Body of pancreas (tissue), 4 donors: Measurements from ENCODE around the gene ARHGAP9. TPM values are rescaled to one million over a fixed set of nuclear protein-coding genes. Genes with fewer than 3 reads are reported as not detected.

ENCODE experiments used
- ATAC-seq: fragments of 150-250 bp; one replicate; pipeline ENCODE4 v1.9.1; 2016
- DNase-seq, 4 donors: peaks; one replicate each; pipeline ENCODE4 v3.0.0-alpha.2; 2019
- H3K27ac ChIP-seq, 4 donors: fragments of 200-600 bp; sonication (generic); 1 replicate in 3 of 4; 2 replicates in 1 of 4; pipeline versions ENCODE4 v1.5.1 to v1.6.1; 2016 to 2019; ENCODE audit warnings: mild to moderate bottlenecking in 1 of 4, mixed read lengths in 1 of 4, moderate library complexity in 1 of 4
- H3K27me3 ChIP-seq, 2 donors: fragments of 200-600 bp; sonication (generic); one replicate each; pipeline ENCODE4 v1.6.0; 2016; ENCODE audit warnings: mild to moderate bottlenecking in 1 of 2
- H3K36me3 ChIP-seq, 2 donors: fragments of 200-600 bp; sonication (generic); replicated peaks in 1 of 2; 2 replicates each; pipeline ENCODE4 v1.5.1; 2016; ENCODE audit warnings: low read depth in 2 of 2; ENCODE audit not compliant: insufficient read depth in 1 of 2
- H3K4me1 ChIP-seq: fragments of 200-600 bp; sonication (generic); one replicate; pipeline ENCODE4 v1.6.0; 2016
- H3K4me3 ChIP-seq, 2 donors: fragments of 200-600 bp; sonication (generic); 1 replicate in 1 of 2; 2 replicates in 1 of 2; pipeline ENCODE4 v1.5.1; 2016 to 2019
- H3K9me3 ChIP-seq, 3 donors: fragments of 200-600 bp; sonication (generic); 1 replicate in 2 of 3; 2 replicates in 1 of 3; pipeline ENCODE4 v1.5.1; 2016
- POLR2A ChIP-seq, 3 donors: fragments of 450-650 bp; IDR thresholded peaks; one replicate each; pipeline ENCODE4 v1.6.1; 2016; ENCODE audit warnings: antibody characterized with exemption in 3 of 3, mild to moderate bottlenecking in 2 of 3
- WGBS, 2 donors: methylation state at CpG; one replicate each; pipeline ENCODE4 v1.1.5; 2017; 5-methylcytosine and 5-hydroxymethylcytosine counted together
- intact Hi-C: fragments of 100-400 bp; cut with DNase I; formaldehyde crosslinking; loops from one replicate; pipeline ENCODE4 v1.15.1; 2023
- total RNA-seq, 2 donors: library from RNA; depleted of rRNA; stranded (reverse); fragments of >200 nt; gene quantifications; one replicate each; pipeline ENCODE4 v1.1.0, GENCODE V29; 2016
- TF ChIP-seq, protein P1 (sequence below), 7 experiments: fragments of 450-650 bp in 4 of 7; fragments of 200-600 bp in 3 of 7; sonication (generic) in 3 of 7; IDR thresholded peaks; one replicate each; pipeline ENCODE4 v1.5.1; 2016 to 2019; ENCODE audit warnings: antibody characterized with exemption in 7 of 7

ARHGAP9 gene
- total RNA-seq, 2 donors from 2014 or later: 18.9 TPM; not detected in 1

DNA sequence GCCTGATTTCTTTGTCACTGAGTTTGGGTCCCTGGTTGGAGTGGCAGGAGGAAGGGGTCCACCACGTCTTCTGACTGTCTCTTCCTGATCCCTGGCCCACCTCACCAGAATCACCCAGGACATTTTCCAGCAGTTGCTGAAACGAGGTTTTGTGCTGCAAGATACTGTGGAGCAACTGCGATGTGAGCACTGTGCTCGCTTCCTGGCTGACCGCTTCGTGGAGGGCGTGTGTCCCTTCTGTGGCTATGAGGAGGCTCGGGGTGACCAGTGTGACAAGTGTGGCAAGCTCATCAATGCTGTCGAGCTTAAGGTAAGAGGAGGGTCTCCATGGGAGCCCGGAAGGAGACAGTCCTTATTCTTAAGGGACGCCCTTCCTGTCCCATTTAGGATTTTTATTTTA, 20.5 kb upstream of the ARHGAP9 start:
- no peak for ATAC-seq

DNA sequence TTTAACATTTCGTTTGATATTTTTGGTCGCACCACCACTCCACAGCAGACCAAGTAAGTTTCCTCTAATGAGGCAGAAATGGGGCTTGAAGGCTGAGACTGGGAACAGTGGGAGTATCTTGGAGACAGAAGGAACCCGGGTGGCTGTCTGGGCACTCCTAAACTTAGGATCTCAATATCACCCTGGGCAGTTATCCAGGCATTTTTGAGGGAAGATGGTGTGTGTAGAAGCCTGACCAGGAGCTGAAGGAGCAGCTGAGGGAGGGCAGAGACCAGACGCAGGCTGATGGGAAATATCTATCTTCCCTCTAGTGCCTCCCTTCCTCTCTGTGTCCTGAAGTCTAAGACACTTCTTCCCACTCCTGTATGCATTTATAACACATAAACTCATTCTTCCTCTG, 18.9 kb upstream of the ARHGAP9 start:
- Histone ChIP-seq H3K9me3 (no peaks in the 10 kb centered on the region), H3K4me3 (no peak overlapping the region), H3K27me3 (no peaks in the 10 kb centered on the region), H3K27ac (no peak overlapping the region), H3K36me3 (peaks cover 0 to 23% of the 10 kb centered on the region in 2 donors), H3K4me1 (no peaks in the 10 kb centered on the region)
- ATAC-seq (no peak), DNase-seq (no peak)
- no peak for TF ChIP-seq POLR2A (IDR thresholded peaks at IDR 0.05)
- TF ChIP-seq, protein P1, sequence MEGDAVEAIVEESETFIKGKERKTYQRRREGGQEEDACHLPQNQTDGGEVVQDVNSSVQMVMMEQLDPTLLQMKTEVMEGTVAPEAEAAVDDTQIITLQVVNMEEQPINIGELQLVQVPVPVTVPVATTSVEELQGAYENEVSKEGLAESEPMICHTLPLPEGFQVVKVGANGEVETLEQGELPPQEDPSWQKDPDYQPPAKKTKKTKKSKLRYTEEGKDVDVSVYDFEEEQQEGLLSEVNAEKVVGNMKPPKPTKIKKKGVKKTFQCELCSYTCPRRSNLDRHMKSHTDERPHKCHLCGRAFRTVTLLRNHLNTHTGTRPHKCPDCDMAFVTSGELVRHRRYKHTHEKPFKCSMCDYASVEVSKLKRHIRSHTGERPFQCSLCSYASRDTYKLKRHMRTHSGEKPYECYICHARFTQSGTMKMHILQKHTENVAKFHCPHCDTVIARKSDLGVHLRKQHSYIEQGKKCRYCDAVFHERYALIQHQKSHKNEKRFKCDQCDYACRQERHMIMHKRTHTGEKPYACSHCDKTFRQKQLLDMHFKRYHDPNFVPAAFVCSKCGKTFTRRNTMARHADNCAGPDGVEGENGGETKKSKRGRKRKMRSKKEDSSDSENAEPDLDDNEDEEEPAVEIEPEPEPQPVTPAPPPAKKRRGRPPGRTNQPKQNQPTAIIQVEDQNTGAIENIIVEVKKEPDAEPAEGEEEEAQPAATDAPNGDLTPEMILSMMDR (IDR thresholded peaks at IDR 0.05): no peak
- intact Hi-C loops: no loop called here
- 96 to 97% methylated on average over 4 of the region's 4 CpGs for WGBS, 2 donors

More for the DNA sequence above, 20.5 kb upstream of the ARHGAP9 start:
- WGBS, 2 donors: 92 to 94% methylated on average over 11 of the region's 11 CpGs
- no peak for DNase-seq
- no peaks in the 10 kb centered on the region for H3K27me3 ChIP-seq
- no peaks in the 10 kb centered on the region for H3K9me3 ChIP-seq
- peaks cover 0 to 29% of the 10 kb centered on the region in 2 donors for H3K36me3 ChIP-seq
- no peak overlapping the region for H3K27ac ChIP-seq
- TF ChIP-seq POLR2A (IDR thresholded peaks at IDR 0.05): no peak
- TF ChIP-seq, protein P1 (IDR thresholded peaks at IDR 0.05): no peak
- no peak overlapping the region for H3K4me3 ChIP-seq
- no peaks in the 10 kb centered on the region for H3K4me1 ChIP-seq
- intact Hi-C loops: no loop called here

DNA sequence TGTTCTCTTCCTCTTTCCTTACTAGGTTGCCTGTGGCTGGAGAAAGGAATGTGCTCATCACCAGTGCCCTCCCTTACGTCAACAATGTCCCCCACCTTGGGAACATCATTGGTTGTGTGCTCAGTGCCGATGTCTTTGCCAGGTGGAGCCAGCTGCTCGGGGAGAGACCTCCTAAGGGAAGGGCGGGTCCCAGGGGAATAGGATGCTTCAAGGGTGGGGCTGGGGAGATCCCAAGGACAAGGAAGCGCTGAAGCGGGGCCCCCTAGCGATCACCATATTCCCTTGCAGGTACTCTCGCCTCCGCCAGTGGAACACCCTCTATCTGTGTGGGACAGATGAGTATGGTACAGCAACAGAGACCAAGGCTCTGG, 18.5 kb upstream of the ARHGAP9 start:
- ATAC-seq: no peak
- intact Hi-C loops: no loop called here
- TF ChIP-seq, protein P1 (IDR thresholded peaks at IDR 0.05): no peak
- no peak for TF ChIP-seq POLR2A (IDR thresholded peaks at IDR 0.05)
- DNase-seq: no peak
- no peaks in the 10 kb centered on the region for H3K4me1 ChIP-seq
- H3K9me3 ChIP-seq: no peaks in the 10 kb centered on the region
- H3K27me3 ChIP-seq: no peaks in the 10 kb centered on the region
- no peak overlapping the region for H3K27ac ChIP-seq
- H3K36me3 ChIP-seq: peaks cover 0 to 21% of the 10 kb centered on the region in 2 donors
- no peak overlapping the region for H3K4me3 ChIP-seq
- 79 to 91% methylated on average over 6 to 9 of the region's 9 CpGs for WGBS, 2 donors

DNA sequence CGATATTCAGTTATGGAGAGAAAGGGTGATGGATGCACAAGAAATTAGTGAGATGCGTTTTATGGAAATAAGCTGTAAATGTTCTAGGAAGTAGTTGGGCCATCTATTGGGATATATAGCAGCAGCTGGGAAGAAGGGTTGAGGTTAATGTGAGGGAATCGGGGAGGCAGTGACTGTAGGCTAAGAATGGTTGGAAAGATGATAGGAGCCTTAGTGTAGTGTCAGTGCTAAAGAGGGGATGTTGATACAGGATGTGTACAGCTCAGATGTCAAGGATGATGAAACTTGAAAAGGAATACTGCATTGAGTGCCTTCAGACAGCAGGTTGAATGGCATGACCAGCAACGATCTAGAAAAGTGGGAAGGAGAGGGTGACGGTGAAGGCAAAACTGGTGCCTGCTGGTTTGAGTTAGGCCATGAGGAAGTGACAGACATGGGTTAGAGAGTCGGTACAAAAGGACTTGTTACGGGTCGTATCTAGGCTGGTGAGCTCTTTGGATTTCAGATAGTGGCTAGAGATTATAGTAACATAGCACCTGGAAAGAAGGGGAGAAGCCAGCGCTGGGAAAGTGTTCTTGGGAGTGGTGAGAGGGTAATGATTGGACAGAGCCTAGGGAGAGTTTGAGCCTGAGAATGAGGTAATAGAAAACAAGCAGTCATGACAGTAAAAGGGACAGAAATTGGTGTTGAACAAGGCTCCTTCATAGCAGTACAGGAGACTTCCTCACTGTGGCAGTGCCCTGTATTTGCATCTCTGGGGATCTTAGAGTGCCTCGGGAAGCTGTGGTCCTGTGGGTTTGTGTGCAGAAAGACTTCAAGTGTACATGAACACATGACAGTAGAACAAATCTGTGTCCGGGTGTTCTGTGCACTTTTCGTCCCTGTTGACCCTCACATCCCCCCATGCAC, 17.8 kb upstream of the ARHGAP9 start:
- no peak for ATAC-seq

More for the DNA sequence above, 17.8 kb upstream of the ARHGAP9 start:
- Histone ChIP-seq H3K27ac (no peak overlapping the region), H3K9me3 (no peaks in the 10 kb centered on the region), H3K27me3 (no peaks in the 10 kb centered on the region), H3K36me3 (peaks cover 0 to 20% of the 10 kb centered on the region in 2 donors), H3K4me3 (no peak overlapping the region), H3K4me1 (no peaks in the 10 kb centered on the region)
- no peak for DNase-seq
- WGBS, 2 donors: 87 to 88% methylated on average over 12 of the region's 12 CpGs
- intact Hi-C loops: no loop called here
- TF ChIP-seq, protein P1 (IDR thresholded peaks at IDR 0.05): no peak
- TF ChIP-seq POLR2A (IDR thresholded peaks at IDR 0.05): no peak
